Calu3 (cell line): Measurements from ENCODE around the gene MSH4. TPM values are rescaled to one million over a fixed set of nuclear protein-coding genes. Genes with fewer than 3 reads are reported as not detected.
"Not testable (repeated sequence)": the region's sequence is repeated elsewhere in the genome, so short reads cannot be mapped to it uniquely, and the experiment has no call there.

ENCODE experiments used
- BruUV-seq: library from RNA; stranded (reverse); fragments of 400-500 nt; replicated peaks from 2 replicates; lab custom pipeline; 2021; lab: Mats Ljungman, UMichigan
- CTCF ChIA-PET: fragments of 300-600 bp; sonication (Branson Sonifier 250); formaldehyde crosslinking; loops from one replicate; lab custom pipeline; 2022; ENCODE audit warnings: antibody characterized with exemption; lab: Charles Lee
- DNase-seq: peaks from one replicate; pipeline ENCODE4 v3.0.0; 2022
- H3K27ac Mint-ChIP-seq: one replicate; pipeline ENCODE4 v1.8.0; 2022; ENCODE audit warnings: mixed read lengths; ENCODE audit not compliant: unreplicated experiment
- H3K27me3 Mint-ChIP-seq: one replicate; pipeline ENCODE4 v1.8.0; 2022; ENCODE audit warnings: mixed read lengths; ENCODE audit not compliant: unreplicated experiment
- H3K36me3 Mint-ChIP-seq: one replicate; pipeline ENCODE4 v1.8.0; 2022; ENCODE audit warnings: mild to moderate bottlenecking, moderate library complexity, mixed read lengths; ENCODE audit not compliant: insufficient read depth, unreplicated experiment
- H3K4me1 Mint-ChIP-seq: one replicate; pipeline ENCODE4 v1.8.0; 2022; ENCODE audit warnings: mild to moderate bottlenecking, low read depth, mixed read lengths; ENCODE audit not compliant: unreplicated experiment
- H3K4me3 Mint-ChIP-seq: one replicate; pipeline ENCODE4 v1.8.0; 2022; ENCODE audit warnings: mild to moderate bottlenecking, low read depth, moderate library complexity, mixed read lengths; ENCODE audit not compliant: unreplicated experiment
- H3K9me3 Mint-ChIP-seq: one replicate; pipeline ENCODE4 v1.8.0; 2022; ENCODE audit warnings: low read depth, mixed read lengths; ENCODE audit not compliant: unreplicated experiment
- intact Hi-C: fragments of 100-400 bp; cut with micrococcal nuclease; formaldehyde crosslinking; loops from one replicate; pipeline ENCODE4 v1.10.0; 2022; ENCODE audit not compliant: unreplicated experiment
- total RNA-seq: library from RNA; stranded (reverse); gene quantifications from 2 replicates; pipeline ENCODE4 v1.2.3, GENCODE V29; 2022
- TF ChIP-seq, protein P1 (sequence below): fragments of 200-600 bp; IDR thresholded peaks from one replicate; pipeline ENCODE4 v1.8.0; 2022; ENCODE audit warnings: antibody characterized with exemption; ENCODE audit not compliant: unreplicated experiment

The MSH4 gene
- total RNA-seq, 1 experiment from 2014 or later, result 0.83 TPM

DNA sequence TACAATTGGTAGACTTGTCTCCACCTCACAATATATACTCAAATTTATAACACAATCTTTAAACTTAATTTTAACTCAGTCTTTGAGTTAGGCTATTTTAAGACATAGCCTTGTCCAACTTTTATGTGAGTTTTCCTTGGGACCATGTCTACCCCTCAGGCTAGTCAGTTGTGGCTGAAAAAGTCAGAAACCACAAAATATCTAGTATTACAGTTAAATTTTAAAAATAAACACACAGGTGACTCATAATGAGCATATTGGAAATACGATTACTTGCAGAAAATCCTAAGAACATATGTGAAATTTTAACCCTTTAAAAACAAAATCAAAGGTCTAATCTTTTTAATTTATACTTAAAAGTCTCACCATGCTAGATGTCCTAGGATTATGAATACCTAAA is 140.4 kb downstream of the MSH4 start:
- Mint-ChIP-seq H3K4me3 (no peak overlapping the region), H3K27ac (no peak overlapping the region), H3K27me3 (no peaks in the 10 kb centered on the region), H3K4me1 (no peaks in the 10 kb centered on the region), H3K9me3 (no peaks in the 10 kb centered on the region), H3K36me3 (no peaks in the 10 kb centered on the region)
- DNase-seq, result no peak
- BruUV-seq, result no TSS peak
- CTCF ChIA-PET, result no interaction called here
- intact Hi-C loops, result no loop called here
- TF ChIP-seq, protein P1, sequence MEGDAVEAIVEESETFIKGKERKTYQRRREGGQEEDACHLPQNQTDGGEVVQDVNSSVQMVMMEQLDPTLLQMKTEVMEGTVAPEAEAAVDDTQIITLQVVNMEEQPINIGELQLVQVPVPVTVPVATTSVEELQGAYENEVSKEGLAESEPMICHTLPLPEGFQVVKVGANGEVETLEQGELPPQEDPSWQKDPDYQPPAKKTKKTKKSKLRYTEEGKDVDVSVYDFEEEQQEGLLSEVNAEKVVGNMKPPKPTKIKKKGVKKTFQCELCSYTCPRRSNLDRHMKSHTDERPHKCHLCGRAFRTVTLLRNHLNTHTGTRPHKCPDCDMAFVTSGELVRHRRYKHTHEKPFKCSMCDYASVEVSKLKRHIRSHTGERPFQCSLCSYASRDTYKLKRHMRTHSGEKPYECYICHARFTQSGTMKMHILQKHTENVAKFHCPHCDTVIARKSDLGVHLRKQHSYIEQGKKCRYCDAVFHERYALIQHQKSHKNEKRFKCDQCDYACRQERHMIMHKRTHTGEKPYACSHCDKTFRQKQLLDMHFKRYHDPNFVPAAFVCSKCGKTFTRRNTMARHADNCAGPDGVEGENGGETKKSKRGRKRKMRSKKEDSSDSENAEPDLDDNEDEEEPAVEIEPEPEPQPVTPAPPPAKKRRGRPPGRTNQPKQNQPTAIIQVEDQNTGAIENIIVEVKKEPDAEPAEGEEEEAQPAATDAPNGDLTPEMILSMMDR, result no peak

DNA sequence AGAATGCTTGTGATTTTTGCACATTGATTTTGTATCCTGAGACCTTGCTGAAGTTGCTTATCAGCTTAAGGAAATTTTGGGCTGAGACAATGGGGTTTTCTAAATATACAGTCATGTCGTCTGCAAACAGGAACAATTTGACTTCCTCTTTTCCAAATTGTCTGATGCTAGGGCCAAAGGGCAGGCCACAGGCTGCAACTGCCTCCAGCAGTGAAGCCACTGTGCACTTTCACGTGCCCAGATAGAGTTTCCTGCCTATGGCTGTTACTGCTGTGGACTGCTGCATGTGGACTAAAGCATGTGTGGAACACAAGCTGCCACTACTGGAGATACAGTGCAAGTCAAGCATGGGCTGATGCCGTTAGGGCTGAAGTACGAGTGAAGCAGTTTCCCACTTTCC is 146.4 kb downstream of the MSH4 start:
- not testable (repeated sequence) for H3K36me3 Mint-ChIP-seq, H3K4me1 Mint-ChIP-seq

DNA sequence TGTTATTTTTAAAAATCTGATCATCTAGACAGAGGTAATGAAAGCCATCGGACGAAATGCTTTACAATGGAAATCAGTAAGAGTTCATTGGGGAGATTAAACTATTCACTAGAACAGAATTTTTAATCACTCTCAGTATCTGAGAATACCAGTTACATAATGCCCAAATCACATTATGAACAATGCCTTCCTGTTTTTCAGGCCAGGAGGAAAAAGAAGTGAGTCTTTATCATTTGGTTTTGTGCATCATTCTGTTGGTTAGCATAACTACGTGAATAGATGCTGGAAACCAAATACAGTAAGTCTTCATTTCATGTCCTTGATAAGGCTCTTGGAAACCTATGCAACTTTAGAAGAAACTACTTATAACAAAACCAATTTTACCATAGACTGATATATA is 153.5 kb downstream of the MSH4 start:
- DNase-seq, result no peak
- CTCF ChIA-PET, result no interaction called here
- peaks cover 52% of the 10 kb centered on the region for H3K4me1 Mint-ChIP-seq
- no TSS peak for BruUV-seq
- H3K4me3 Mint-ChIP-seq, result no peak overlapping the region
- H3K27me3 Mint-ChIP-seq, result no peaks in the 10 kb centered on the region
- intact Hi-C loops, result no loop called here
- no peak overlapping the region for H3K27ac Mint-ChIP-seq
- H3K9me3 Mint-ChIP-seq, result peaks cover 7% of the 10 kb centered on the region
- peaks cover 6% of the 10 kb centered on the region for H3K36me3 Mint-ChIP-seq
- TF ChIP-seq, protein P1, result no peak

More for the DNA sequence above, 146.4 kb downstream of the MSH4 start:
- CTCF ChIA-PET, H3K27ac Mint-ChIP-seq, DNase-seq, BruUV-seq, H3K9me3 Mint-ChIP-seq, H3K4me3 Mint-ChIP-seq, H3K27me3 Mint-ChIP-seq, intact Hi-C loops: not testable (repeated sequence)

DNA sequence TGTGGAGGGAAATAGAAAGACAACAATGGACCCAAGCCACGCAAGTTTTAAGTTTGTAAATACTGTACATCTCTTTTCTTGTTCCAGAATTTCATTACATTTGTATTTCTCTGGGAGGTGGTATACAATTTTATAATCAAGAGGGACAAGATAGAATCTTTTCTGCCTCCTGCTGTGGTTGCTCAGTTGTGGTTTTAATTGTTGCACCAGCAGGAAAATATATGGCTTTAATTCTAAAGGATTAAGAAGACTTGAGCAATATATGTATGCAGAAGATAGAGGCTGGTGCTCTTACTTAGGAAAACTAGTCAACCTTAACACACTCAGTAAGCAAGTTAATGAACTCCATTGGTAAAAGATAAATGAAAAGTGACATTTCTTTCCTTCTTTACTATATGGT is 155.3 kb downstream of the MSH4 start:
- TF ChIP-seq, protein P1, result no peak
- Mint-ChIP-seq H3K27ac (peak overlapping the region; percentile 46), H3K36me3 (peaks cover 6% of the 10 kb centered on the region), H3K9me3 (peaks cover under 1% of the 10 kb centered on the region), H3K27me3 (no peaks in the 10 kb centered on the region), H3K4me1 (peaks cover 67% of the 10 kb centered on the region), H3K4me3 (no peak overlapping the region)
- DNase-seq, result no peak
- intact Hi-C loops, result no loop called here
- CTCF ChIA-PET, result no interaction called here
- BruUV-seq, result no TSS peak

DNA sequence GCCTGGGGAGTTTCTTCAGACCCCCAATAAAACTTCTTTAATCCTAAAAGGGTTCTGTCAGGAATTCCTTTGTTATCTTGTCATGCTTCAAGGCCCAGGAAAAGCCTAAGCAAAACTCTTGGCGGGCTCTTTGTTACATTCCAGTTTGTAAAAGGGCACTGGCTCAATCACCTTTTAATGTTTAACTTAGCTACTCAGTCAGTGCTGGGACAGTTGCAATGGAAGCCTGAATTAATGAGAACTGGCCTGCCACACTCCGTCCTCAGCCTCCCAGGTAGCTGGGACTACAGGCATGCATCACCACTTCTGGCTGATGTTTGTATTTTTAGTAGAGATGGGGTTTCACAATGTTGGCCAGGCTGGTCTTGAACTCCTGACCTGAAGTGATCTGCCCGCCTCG is 156.8 kb downstream of the MSH4 start:
- Mint-ChIP-seq H3K27ac (peak overlapping the region; percentile 95), H3K4me1 (peaks cover 70% of the 10 kb centered on the region), H3K36me3 (peaks cover 6% of the 10 kb centered on the region), H3K4me3 (no peak overlapping the region), H3K27me3 (no peaks in the 10 kb centered on the region), H3K9me3 (no peaks in the 10 kb centered on the region)
- DNase-seq, result peak; percentile 21
- TF ChIP-seq, protein P1, result no peak
- intact Hi-C loops, result no loop called here
- no TSS peak for BruUV-seq
- CTCF ChIA-PET, result no interaction called here
